Kidney epithelial cell (primary cell): Measurements from ENCODE around the gene CLDN19. TPM values are rescaled to one million over a fixed set of nuclear protein-coding genes. Genes with fewer than 3 reads are reported as not detected.

Experiments used
- DNase-seq: peaks from one replicate; pipeline ENCODE4 v3.0.0-alpha.2; 2010; ENCODE audit warnings: low read depth
- H3K27me3 ChIP-seq: 2 replicates; pipeline ENCODE4 v1.6.0; 2011; ENCODE audit warnings: low read length; ENCODE audit not compliant: control insufficient read depth, insufficient read depth
- H3K36me3 ChIP-seq: 2 replicates; pipeline ENCODE4 v1.5.1; 2011; ENCODE audit warnings: low read length; ENCODE audit not compliant: control insufficient read depth, insufficient read depth
- H3K4me3 ChIP-seq: 2 replicates; pipeline ENCODE4 v1.5.1; 2011; ENCODE audit warnings: low read depth, mild to moderate bottlenecking, control low read depth, low read length
- total RNA-seq: library from RNA; depleted of rRNA; stranded (reverse); fragments of >200 nt; gene quantifications from 2 replicates; pipeline ENCODE4 v1.2.3, GENCODE V29; 2015
- TF ChIP-seq, protein P1 (sequence below): IDR thresholded peaks from 2 replicates; pipeline ENCODE4 v1.5.1; 2011; ENCODE audit warnings: mild to moderate bottlenecking, moderate library complexity, low read length, control low read depth, inconsistent platforms; ENCODE audit not compliant: insufficient read depth, poor library complexity, severe bottlenecking

CLDN19 gene
- total RNA-seq, 1 donor from 2014 or later = 0.08 TPM

DNA sequence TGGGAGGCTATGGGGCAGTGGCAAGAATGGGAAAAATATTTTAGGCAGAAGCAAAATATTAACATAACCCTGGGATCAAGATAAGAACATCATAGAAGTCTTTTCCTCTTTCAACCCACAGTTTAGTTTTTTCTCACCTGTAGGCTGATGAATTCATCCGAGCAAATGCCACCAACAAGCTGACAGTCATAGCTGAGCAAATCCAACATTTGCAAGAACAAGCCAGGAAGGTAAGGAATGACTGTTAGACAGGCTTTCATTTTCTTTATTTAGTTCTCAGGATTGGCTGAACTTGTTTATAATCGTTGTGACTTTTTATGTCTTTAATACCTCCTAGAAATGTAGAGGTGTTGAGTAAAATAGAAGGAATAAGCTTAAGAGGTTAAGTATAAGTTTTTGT lies 33.4 kb upstream of the CLDN19 start:
- TF ChIP-seq, protein P1, sequence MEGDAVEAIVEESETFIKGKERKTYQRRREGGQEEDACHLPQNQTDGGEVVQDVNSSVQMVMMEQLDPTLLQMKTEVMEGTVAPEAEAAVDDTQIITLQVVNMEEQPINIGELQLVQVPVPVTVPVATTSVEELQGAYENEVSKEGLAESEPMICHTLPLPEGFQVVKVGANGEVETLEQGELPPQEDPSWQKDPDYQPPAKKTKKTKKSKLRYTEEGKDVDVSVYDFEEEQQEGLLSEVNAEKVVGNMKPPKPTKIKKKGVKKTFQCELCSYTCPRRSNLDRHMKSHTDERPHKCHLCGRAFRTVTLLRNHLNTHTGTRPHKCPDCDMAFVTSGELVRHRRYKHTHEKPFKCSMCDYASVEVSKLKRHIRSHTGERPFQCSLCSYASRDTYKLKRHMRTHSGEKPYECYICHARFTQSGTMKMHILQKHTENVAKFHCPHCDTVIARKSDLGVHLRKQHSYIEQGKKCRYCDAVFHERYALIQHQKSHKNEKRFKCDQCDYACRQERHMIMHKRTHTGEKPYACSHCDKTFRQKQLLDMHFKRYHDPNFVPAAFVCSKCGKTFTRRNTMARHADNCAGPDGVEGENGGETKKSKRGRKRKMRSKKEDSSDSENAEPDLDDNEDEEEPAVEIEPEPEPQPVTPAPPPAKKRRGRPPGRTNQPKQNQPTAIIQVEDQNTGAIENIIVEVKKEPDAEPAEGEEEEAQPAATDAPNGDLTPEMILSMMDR = no peak
- Histone ChIP-seq H3K4me3 (no peak overlapping the region), H3K36me3 (peaks cover 4% of the 10 kb centered on the region), H3K27me3 (no peaks in the 10 kb centered on the region)
- DNase-seq = no peak

DNA sequence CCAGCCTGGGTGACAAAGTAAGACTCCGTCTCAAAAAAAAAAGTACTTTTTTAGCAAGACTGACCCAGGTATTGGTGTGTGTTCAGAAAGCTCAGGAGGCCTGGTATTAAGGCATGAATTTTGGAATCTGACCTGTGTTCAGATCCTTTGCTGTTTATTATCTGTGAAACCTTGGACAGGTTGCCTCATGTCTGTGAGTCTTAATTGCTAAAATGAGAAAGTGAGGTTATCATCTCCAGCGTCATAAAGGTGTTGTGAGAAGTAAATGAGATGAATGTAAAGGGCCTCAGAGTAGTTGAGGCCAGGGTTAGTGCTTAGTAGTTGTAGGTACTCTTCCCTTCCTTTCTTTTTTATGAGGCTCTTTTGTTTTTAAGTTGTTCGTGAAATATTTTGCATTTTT lies 29.8 kb upstream of the CLDN19 start:
- H3K27me3 ChIP-seq = no peaks in the 10 kb centered on the region
- H3K4me3 ChIP-seq = no peak overlapping the region
- no peak for DNase-seq
- no peaks in the 10 kb centered on the region for H3K36me3 ChIP-seq
- TF ChIP-seq, protein P1 = no peak

DNA sequence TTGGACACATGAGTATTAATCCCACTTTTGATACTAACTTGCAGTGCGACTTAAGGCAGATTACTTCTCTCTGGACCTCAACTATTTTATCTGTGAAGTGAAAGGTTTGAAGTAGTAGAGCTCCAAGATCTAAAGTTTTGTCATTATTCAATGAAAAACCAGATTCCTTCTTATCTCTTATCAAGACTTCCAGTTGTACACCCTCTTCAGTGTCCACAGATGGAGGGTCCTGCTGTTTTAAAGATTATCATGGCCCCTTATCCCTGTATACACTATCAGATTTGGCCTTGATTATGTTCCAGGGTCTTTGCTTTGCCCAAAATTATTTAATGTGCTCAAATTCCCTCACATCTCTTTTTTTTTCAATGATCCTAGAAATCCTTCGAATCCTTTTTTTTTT lies 28.1 kb upstream of the CLDN19 start:
- H3K4me3 ChIP-seq = peak overlapping the region; percentile 96
- no peaks in the 10 kb centered on the region for H3K36me3 ChIP-seq
- DNase-seq = no peak
- H3K27me3 ChIP-seq = no peaks in the 10 kb centered on the region
- TF ChIP-seq, protein P1 = no peak

DNA sequence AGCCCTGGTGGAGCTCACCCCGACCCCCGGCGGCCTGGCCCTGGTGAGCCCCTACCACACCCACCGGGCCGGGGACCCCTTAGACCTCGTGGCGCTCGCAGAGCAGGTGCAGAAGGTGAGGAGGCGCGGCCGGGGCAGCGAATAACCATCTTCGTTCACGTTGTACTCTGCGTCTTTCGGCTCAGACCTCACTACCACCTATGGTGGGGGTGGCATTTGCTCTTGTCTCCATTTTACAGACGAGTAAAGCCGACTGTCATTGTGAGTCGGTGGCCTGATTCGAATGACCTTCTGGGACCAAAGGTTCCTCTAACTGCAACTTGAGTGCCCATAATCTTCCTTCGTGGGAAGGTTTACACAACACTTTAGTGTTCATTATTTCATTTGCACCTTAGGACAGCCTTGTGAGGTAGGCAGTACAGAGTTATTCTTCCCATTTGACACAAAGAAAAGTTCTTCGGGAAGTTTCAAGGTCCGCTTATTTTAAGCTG lies 27.5 kb upstream of the CLDN19 start:
- peak overlapping the region; percentile 96 for H3K4me3 ChIP-seq
- H3K27me3 ChIP-seq = no peaks in the 10 kb centered on the region
- no peaks in the 10 kb centered on the region for H3K36me3 ChIP-seq
- TF ChIP-seq, protein P1 = no peak
- DNase-seq = no peak

DNA sequence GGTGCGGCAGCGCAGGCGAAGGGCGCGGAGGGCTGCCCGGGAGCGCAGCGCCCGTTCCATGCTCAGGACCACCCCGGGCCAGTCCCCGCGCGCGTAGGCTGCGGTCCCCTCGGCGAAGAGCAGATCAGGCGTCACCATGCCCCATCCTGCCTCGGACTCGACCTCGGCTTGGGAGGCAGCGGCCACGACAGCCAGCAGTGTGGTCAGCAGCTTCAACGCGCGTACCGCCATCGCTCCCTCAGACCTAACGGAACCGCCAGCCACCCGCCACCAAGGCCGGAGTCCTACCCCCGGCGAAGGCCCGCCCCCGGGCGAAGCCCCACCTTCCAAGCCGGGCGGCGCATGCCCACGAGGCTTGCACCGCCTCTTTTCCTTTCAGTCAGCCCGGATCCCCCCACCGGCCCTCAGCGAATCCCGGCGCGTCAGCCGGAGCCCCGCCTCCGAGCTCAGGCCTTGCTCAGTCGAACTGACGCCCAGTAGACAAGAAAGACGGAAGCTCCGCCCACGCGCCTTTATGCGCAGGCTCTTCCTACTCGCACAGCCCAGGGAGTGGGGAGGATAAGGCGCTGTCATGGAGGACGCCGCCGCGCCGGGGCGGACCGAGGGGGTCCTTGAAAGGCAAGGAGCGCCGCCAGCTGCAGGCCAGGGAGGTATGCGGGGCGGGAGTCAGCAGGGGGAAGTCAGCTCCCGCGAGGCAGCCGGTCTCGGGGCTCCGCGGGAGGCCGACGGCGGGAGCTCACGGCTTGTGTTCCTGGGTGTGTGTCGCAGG lies 26.9 kb upstream of the CLDN19 start, which contains the start of the genes C1orf50 and P3H1:
TSS of gene C1orf50 (plus strand) at position 509 of the 769 bp plus-strand sequence. CDS start at position 572, 63 bp downstream.
TSS of gene P3H1 (minus strand) at position 288 of the 769 bp plus-strand sequence. CDS start at position 231, 57 bp downstream.
- Histone ChIP-seq H3K27me3 (no peaks in the 10 kb centered on the region), H3K4me3 (peak within 1 kb of the TSS; percentile 96), H3K36me3 (no peaks in the 10 kb centered on the region)
- TF ChIP-seq, protein P1 = no peak
- peak; percentile 96 for DNase-seq
